ENCODE measurements around the gene LEKR1.
"Not testable (repeated sequence)": the region's sequence is repeated elsewhere in the genome, so short reads cannot be mapped to it uniquely, and the experiment has no call there.

The LEKR1 gene

GRCh38 chr3:156867174-156867573 lies 41.0 kb downstream of the LEKR1 start:
- no peak for TF ChIP-seq CTCF (IDR thresholded peaks at IDR 0.05; ENCODE audit: extremely low read depth, insufficient read depth, missing control alignments)
- DNase-seq (ENCODE audit: low spot score): no peak
- in situ Hi-C loops (cut with MboI; ENCODE audit: low pct_unique_long_range_greater_than_20kb, low sequenced_read_pairs, unreplicated experiment): no loop called here

- DNase-seq (ENCODE audit: low spot score): no peak
- no peak for TF ChIP-seq CTCF (IDR thresholded peaks at IDR 0.05; ENCODE audit: extremely low read depth, insufficient read depth, missing control alignments)
- in situ Hi-C loops (cut with MboI; ENCODE audit: low pct_unique_long_range_greater_than_20kb, low sequenced_read_pairs, unreplicated experiment): no loop called here
These were observed 41.8 kb downstream of the LEKR1 start for GRCh38 chr3:156867920-156868319.

- in situ Hi-C loops (cut with MboI; ENCODE audit: low pct_unique_long_range_greater_than_20kb, low sequenced_read_pairs, unreplicated experiment): no loop called here
- no peak for DNase-seq (ENCODE audit: low spot score)
- no peak for TF ChIP-seq CTCF (IDR thresholded peaks at IDR 0.05; ENCODE audit: extremely low read depth, insufficient read depth, missing control alignments)
These were observed 47.8 kb downstream of the LEKR1 start for GRCh38 chr3:156873906-156874305.

- DNase-seq (ENCODE audit: low spot score); in situ Hi-C loops (cut with MboI; ENCODE audit: low pct_unique_long_range_greater_than_20kb, low sequenced_read_pairs, unreplicated experiment): not testable (repeated sequence)
These were observed 53.3 kb downstream of the LEKR1 start for GRCh38 chr3:156879491-156879890.

- DNase-seq (ENCODE audit: low spot score): no peak
- in situ Hi-C loops (cut with MboI; ENCODE audit: low pct_unique_long_range_greater_than_20kb, low sequenced_read_pairs, unreplicated experiment): no loop called here
- no peak for TF ChIP-seq CTCF (IDR thresholded peaks at IDR 0.05; ENCODE audit: extremely low read depth, insufficient read depth, missing control alignments)
These were observed 59.6 kb downstream of the LEKR1 start for GRCh38 chr3:156885761-156886160.

GRCh38 chr3:156888176-156888575 lies 62.0 kb downstream of the LEKR1 start:
- no peak for TF ChIP-seq CTCF (IDR thresholded peaks at IDR 0.05; ENCODE audit: extremely low read depth, insufficient read depth, missing control alignments)
- DNase-seq (ENCODE audit: low spot score): no peak
- in situ Hi-C loops (cut with MboI; ENCODE audit: low pct_unique_long_range_greater_than_20kb, low sequenced_read_pairs, unreplicated experiment): no loop called here

GRCh38 chr3:156888576-156888975 lies 62.4 kb downstream of the LEKR1 start:
- in situ Hi-C loops (cut with MboI; ENCODE audit: low pct_unique_long_range_greater_than_20kb, low sequenced_read_pairs, unreplicated experiment): no loop called here
- no peak for TF ChIP-seq CTCF (IDR thresholded peaks at IDR 0.05; ENCODE audit: extremely low read depth, insufficient read depth, missing control alignments)
- DNase-seq (ENCODE audit: low spot score): no peak

Data from GM13977 (cell line).